HG03521 (cell line): Measurements from ENCODE around the gene CRAMP1.

Experiments used
- ATAC-seq: cut with Tn5 transposase; IDR thresholded peaks from one replicate; pipeline ENCODE4 v1.9.1; 2021; ENCODE audit warnings: mild to moderate bottlenecking, moderate library complexity; ENCODE audit not compliant: unreplicated experiment

Gene CRAMP1

DNA sequence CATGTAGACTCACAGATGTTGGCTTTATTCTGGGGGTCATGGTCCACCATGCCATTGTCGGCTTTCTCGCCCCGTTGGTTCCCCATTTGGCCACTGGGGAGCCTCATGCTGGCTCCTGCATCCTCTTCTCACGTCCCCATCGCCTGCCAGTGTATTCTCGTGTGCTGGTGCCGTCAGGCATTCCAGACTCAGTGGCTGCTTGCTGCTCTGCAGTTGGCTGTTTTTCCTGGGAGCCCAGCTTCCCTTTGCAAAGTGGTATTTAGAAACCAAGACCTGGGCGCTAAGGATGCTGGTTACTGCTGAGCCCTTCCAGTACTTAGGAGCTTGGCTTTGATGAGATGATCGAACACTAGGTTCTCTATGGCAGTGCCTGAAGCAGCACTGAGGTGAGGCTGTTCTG, 19.1 kb downstream of the CRAMP1 start:
- no peak for ATAC-seq

GRCh38 chr16:1631931-1632637, 19.9 kb downstream of the CRAMP1 start:
- no peak for ATAC-seq

DNA sequence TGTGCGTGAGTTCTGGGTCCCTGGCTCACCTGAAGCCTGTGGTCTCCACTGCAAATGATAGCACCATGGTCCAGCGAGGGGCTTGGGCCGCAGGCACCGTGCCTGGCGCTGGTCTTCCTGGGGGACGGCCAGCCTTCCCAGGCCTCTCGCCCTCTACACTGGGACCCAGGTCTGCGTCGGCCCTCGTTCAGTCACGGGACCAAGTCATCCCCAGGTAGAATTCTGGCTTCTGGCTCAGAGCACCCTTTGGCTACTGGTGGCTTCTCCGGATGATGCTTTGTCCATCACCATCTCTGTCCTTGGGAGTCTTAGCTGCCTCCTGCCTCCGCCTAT, 20.4 kb downstream of the CRAMP1 start:
- ATAC-seq, result no peak

DNA sequence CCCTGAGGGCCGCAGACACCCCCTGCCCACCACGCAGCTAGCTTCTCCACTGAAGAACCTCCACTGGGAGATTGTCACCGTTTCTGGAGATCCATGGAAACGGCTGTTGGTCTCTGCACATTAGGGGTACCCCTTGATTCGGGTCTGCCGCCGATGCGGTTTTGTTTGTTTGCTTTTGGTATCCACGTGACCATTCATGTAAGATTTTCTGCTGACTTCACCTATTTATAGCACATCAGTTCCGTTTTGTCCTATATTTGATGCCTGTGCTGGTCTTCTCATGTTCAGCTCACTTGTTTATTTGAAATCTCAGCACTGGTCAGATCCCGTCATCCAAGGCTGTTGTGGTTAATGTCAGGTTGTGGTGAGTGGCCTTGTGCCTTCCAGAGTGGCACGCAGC, 21.1 kb downstream of the CRAMP1 start:
- ATAC-seq, result no peak

- no peak for ATAC-seq
Measured at GRCh38 chr16:1634541-1634940, 22.4 kb downstream of the CRAMP1 start.

DNA sequence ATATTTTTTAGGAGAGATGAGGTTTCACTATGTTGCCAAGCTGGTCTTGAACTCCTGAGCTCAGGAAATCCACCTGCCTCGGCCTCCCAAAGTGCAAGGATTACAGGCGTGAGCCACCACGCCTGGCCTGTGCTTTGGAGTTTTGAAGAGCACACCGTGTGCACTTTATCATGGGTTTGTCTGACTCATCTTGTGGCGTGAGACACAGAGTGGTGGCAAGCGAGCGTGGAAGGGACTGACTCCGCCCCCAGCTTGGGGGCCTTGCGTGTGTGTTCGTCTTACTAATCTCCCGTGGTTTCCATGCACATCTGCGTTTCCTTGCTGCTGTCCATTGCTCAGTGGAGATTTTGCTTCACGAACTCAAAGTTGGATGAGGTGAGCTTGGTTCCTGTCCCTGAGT, 22.9 kb downstream of the CRAMP1 start:
- no peak for ATAC-seq

- no peak for ATAC-seq
Measured at GRCh38 chr16:1637526-1637925, 25.4 kb downstream of the CRAMP1 start.

- no peak for ATAC-seq
Measured at GRCh38 chr16:1638757-1639156, 26.6 kb downstream of the CRAMP1 start.

GRCh38 chr16:1639282-1639681, 27.1 kb downstream of the CRAMP1 start:
- ATAC-seq, result no peak

DNA sequence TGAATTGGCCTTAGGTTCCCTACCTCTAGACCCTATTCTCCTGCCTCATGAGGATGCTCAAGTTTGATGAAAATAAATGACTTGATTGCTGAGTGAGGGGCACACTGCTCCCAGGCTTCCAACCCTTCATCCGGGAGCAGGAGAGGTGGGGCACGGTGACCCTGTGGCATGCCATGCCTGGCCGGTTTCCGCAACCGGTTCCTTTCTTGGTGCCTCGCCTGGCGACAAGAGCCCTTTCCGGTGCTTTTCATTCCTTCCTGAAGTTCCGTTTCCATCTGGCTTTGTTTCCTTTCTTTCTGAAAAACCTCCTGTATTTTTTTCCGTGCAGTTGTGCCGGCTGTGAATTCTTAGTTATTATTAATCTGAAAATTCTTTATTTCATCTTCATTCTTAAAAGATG, 27.7 kb downstream of the CRAMP1 start:
- no peak for ATAC-seq

GRCh38 chr16:1640261-1640941, 28.2 kb downstream of the CRAMP1 start:
- no peak for ATAC-seq

- no peak for ATAC-seq
Measured at GRCh38 chr16:1641261-1641660, 29.1 kb downstream of the CRAMP1 start.

DNA sequence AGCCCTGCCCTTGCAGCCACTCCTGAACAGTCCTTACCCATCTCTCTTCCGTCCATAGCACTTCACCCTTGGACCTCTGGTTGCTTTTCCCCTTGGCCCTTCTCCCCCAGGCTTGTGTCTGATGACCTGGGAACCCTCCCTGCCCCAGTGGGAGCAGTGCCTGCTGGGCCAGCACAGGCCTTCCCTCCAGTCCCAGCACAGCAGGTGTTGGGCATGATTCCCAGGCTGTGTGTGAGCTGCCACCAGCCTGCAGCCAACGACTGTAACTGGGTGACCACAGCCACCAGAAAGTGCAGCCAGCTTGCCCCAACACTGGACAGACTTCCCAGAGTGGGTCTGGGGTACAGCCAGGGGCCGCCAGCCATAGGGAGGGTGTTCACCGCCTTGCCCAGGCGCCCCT, 30.0 kb downstream of the CRAMP1 start:
- ATAC-seq, result no peak

DNA sequence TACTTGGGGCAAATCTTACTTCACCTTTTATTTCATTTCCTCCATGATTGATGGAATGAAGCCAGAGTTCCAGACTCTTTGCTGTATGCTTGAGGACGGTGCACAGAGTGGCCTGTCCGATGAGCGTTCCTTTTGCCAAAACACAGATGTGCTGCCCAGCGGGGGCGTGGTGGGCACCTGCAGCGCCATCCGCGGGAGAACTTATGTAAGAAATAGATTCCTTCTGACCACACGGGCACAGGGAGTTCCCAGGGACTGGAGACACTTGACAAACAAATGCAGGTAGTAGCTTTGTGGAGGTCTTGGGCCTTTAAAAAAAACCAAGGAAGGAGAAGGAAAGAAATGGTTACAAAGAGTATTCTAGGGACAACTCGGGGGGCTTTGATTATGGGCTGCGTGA, 30.6 kb downstream of the CRAMP1 start:
- no peak for ATAC-seq

DNA sequence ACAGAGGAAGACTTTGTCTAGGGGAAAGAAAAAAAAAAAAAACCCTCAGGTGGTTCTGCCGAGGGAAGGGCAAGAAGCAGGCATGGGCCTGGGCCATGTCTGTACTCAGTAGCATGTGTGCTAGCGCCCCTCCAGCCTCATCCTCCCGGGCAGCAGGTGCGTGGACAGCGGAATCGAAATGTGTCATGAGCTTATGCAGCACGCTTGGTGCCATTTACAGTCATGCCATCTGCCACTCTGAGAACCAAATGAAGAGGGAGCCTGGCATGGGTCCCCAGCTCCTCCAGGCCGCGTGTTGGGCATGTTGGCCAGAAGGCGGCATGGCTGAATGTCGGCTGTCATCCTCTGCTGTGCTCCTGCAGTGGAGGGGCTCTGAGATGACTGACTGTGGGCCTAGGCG, 31.4 kb downstream of the CRAMP1 start:
- ATAC-seq, result no peak

DNA sequence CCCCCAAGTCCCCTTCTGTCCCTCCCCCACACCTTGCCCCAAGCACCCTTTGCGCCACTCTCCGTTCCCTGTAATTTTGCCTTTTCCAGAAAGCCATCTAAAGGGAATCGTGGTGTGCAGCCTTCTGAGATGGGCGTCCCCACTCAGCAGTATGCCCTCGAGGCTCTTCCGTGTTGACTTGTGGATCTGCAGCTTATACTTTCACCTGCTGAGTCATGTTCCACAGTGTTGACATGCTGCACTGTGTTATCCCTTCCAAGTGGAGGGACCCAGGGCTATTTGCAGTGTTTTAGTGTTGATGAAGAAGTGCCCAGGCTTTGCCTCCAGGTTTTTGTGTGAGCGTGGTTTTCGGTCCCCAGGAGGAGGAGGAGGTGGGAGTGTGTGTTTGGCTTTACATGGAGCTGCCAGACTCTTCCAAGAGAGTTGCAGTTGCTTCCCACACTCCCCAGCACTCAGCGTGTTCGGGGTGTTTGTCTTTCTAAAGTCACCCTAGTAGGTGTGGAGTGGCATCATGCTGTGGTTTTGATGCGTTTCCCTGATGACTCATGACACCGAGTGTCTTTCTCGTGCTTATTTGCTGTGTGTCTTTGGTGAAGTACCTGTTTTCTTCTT, 33.9 kb downstream of the CRAMP1 start:
- no peak for ATAC-seq

DNA sequence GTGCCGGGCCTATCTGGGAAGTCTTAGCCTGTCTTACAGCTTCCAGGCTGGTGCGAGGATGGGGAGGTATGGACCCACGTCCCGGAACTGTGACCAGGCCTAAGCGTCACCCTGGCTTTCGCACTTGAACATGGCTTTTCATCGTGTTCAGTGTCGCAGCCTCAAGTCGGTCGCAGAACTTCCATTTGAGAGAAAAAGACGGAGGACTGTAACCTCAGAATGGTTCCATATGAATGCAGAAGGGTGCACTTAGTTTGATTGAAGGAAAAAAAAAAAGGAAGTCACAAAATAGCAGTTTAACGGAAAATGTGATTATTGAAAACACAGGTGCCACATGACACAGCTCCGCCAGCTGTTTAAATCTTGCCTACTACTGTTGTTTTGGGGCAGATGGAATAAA, 35.7 kb downstream of the CRAMP1 start:
- no peak for ATAC-seq

DNA sequence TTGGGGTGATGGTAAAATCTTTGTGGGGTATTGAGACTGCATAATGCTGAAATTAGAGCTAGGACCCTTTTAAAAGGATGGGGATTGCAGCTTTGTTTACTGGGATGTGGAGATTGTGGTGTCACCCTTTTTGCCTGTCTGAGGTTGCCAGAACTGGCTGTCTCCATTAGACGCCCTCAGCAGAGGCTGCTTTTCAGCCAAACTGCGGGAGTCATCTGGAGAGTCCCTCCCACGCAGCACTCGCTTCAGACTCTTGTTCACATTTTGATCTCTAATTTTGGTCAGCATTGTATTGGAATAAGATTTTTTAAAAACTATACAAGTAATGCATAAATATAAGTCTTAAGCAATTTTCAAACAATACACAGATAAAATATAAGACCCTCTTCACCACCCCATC, 38.0 kb downstream of the CRAMP1 start:
- ATAC-seq, result no peak

DNA sequence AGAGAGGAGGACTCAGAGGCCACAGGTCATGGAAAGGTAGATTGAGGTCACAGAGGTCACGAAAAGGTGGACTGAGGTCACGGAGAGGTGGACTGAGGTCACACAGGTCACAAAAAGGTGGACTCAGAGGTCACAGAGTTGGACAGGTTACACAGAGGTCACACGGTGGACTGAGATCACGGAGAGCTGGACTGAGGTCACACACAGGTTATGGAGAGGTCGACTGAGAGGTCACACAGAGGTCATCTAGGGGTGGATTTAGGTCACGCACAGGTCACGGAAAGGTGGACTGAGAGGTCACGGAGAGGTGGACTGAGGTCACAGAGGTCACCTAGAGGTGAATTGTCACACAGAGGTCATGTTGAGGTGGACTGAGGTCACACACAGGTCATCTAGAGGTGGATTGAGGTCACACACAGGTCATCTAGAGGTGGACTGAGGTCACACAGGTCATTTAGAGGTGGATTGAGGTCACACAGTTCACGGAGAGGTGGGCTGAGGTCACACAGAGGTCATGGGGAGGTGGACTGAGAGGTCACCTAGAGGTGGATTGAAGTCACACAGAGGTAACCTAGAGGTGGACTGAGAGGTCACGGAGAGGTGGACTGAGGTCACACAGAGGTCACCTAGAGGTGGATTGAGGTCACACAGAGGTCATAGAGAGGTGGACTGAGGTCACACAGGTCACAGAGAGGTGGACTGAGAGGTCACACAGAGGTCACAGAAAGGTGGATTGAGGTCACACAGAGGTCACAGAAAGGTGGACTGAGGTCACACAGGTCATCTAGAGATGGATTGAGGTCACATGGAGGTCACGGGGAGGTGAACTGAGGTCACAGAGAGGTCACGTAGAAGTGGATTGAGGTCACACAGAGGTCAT, 39.2 kb downstream of the CRAMP1 start:
- no peak for ATAC-seq

DNA sequence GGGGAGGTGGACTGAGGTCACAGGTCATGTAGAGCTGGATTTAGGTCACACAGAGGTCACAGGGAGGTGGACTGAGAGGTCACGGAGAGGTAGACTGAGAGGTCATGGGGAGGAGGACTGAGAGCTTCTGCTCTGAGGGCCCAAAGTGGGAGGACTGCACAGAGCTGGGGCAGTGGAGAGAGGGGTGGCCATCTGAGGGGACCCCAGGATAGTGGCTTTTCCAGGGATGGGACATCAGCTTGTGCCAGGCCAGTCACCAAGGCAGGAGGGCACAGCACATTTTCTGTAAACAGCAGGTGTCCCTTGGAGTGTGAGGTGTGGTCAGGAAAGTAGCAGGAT, 39.8 kb downstream of the CRAMP1 start:
- no peak for ATAC-seq

DNA sequence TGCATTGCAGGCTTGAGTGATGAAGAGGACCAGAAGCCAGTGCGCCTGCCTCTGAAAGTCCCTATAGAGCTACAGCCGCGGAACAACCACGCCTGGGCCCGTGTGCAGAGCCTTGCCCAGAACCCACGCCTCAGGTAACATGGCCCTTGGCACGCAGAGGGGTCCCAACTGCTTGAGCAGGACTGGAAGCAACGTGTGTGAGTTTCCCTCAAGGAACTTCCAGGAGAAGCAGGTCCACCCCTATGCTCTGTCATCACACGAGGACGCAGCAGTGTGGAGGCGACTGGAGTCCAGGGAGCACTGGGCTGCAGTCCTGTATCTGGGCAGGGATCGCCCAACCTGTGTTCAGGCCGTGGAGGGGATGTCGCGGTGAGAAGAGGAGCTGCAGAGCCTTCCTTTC, 40.9 kb downstream of the CRAMP1 start:
- no peak for ATAC-seq
